ENCODE results near the gene ZNF555. TPM values are rescaled to one million over a fixed set of nuclear protein-coding genes. Genes with fewer than 3 reads are reported as not detected.

The ZNF555 gene
- total and polyA plus RNA-seq, 9 of the 15 experiments (the other 6 are each of a cell fraction or from before 2014, with no cell fraction given): 2.0 to 6.7 (median 5.4) TPM

DNA sequence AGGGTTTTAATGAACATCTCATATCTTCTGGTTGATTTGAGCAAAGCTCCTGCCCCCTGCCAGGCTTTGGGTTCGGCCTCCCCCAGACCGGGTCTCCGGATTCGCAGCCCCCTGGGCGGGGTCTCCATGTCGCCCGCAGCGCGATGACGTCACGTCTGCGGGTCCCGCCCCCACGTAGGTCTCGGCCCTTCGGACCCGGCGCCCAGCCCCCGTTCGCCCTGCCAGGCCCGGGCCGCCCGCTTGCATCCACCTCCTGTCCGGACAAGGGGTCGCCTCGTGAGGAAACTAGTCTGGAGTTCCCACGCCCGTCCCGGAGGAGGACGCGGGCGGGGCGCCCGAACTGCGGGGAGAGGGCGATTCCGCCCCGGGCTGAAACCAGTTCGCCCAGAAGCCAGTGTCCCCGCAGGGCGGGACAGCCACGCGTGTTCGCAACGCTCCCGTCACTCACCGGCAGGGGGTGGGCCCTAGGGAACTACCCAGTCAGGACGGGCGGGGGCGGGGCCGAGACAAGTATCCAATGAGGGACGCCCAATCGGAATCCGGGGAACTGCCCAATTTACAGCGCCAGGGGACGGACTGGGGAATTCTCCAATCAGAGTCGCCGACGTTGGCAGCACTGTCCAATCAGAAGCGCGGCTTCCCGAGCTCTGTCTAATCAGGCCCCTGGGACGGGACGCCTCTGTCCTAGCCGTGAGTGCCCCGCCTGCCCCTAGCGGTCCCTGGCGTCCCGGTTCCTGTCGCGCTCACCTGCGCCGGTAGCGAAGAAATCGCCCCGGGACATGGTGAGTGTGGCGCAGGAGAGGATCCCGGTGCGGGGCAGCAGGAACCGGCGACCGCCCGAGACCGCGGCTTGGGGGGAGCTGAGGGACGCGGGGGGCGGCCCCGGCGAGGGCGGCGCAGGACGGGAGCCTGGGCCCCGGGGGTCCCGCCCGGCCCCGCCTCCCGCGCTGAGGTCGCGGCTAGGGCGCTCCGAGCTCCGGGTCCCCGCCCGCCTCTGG lies at the start of gene ZNF555 (continued):
- TF ChIP-seq, protein P1, sequence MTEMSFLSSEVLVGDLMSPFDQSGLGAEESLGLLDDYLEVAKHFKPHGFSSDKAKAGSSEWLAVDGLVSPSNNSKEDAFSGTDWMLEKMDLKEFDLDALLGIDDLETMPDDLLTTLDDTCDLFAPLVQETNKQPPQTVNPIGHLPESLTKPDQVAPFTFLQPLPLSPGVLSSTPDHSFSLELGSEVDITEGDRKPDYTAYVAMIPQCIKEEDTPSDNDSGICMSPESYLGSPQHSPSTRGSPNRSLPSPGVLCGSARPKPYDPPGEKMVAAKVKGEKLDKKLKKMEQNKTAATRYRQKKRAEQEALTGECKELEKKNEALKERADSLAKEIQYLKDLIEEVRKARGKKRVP (CRISPR knock-in tag; IDR thresholded peaks at IDR 0.05): no peak
- TF ChIP-seq CREBBP (IDR thresholded peaks at IDR 0.05; ENCODE audit: low read depth, low read length) (no peak), ZNF217 (CRISPR knock-in tag; IDR thresholded peaks at IDR 0.05) (no peak), NCOA4 (IDR thresholded peaks at IDR 0.05; ENCODE audit: partially characterized antibody) (no peak), TRIM25 (IDR thresholded peaks at IDR 0.05; ENCODE audit: borderline replicate concordance) (no peak), HLTF (IDR thresholded peaks at IDR 0.05) (0 out of 2 replicates have a peak, but pooled peaks have one; percentile 46), ZNF766 (CRISPR knock-in tag; conservative IDR thresholded peaks at IDR 0.05) (no peak), ATF7 (IDR thresholded peaks at IDR 0.05) (peak; percentile 97), U2AF2 (optimal IDR thresholded peaks at IDR 0.05; ENCODE audit: low read depth, low read length) (no peak), ZKSCAN8 (CRISPR knock-in tag; IDR thresholded peaks at IDR 0.05) (no peak), HMG20A (CRISPR knock-in tag; conservative IDR thresholded peaks at IDR 0.05) (no peak), LARP7 (IDR thresholded peaks at IDR 0.05) (no peak), MBD2 (IDR thresholded peaks at IDR 0.05; ENCODE audit: borderline replicate concordance, low read depth) (peak; percentile 99), ZBTB8A (IDR thresholded peaks at IDR 0.05; ENCODE audit: partially characterized antibody) (no peak), ZBTB49 (CRISPR knock-in tag; IDR thresholded peaks at IDR 0.05; ENCODE audit: borderline replicate concordance) (no peak), ETV6 (IDR thresholded peaks at IDR 0.05; ENCODE audit: borderline replicate concordance in 1 of 2, low read depth in 2 of 2, low read length in 1 of 2) (no peak), ETV6 (CRISPR knock-in tag; IDR thresholded peaks at IDR 0.05; ENCODE audit: borderline replicate concordance) (no peak; the same call in 1 of the 2 replicates)

Measured in K562 (cell line).